MM.1S (cell line): ENCODE results near the gene POLG.

Source experiments
- DNase-seq: peaks from one replicate; pipeline ENCODE4 v3.0.0-alpha.2; 2015
- H2AFZ ChIP-seq: fragments of 300-600 bp; sonication (generic); 2 replicates; pipeline ENCODE4 v1.6.0; 2016; ENCODE audit warnings: antibody characterized with exemption, low read length
- H3F3A ChIP-seq: fragments of 300-600 bp; sonication (generic); 2 replicates; pipeline ENCODE4 v1.6.1; 2016; ENCODE audit warnings: mild to moderate bottlenecking, antibody characterized with exemption, low read length, moderate library complexity, mixed read lengths; ENCODE audit not compliant: insufficient read depth
- H3K27ac ChIP-seq: fragments of 300-600 bp; sonication (generic); 2 replicates; pipeline ENCODE4 v1.5.1; 2016; ENCODE audit warnings: mild to moderate bottlenecking, low read length
- H3K27me3 ChIP-seq: fragments of 300-600 bp; sonication (generic); replicated peaks from 2 replicates; pipeline ENCODE4 v1.6.0; 2016; ENCODE audit warnings: low read length; ENCODE audit not compliant: insufficient read depth
- H3K36me3 ChIP-seq: fragments of 300-600 bp; sonication (generic); replicated peaks from 2 replicates; pipeline ENCODE4 v1.6.1; 2016; ENCODE audit warnings: mild to moderate bottlenecking, low read length, mixed read lengths; ENCODE audit not compliant: insufficient read depth
- H3K4me1 ChIP-seq: fragments of 300-600 bp; sonication (generic); 2 replicates; pipeline ENCODE4 v1.6.1; 2016; ENCODE audit warnings: low read length, mixed read lengths
- H3K4me2 ChIP-seq: fragments of 300-600 bp; sonication (generic); 2 replicates; pipeline ENCODE4 v1.6.0; 2016; ENCODE audit warnings: low read depth, low read length
- H3K4me3 ChIP-seq: fragments of 300-600 bp; sonication (generic); 2 replicates; pipeline ENCODE4 v1.5.1; 2016; ENCODE audit warnings: low read length, mixed read lengths
- H3K79me2 ChIP-seq: fragments of 300-600 bp; sonication (generic); 2 replicates; pipeline ENCODE4 v1.6.1; 2016; ENCODE audit warnings: mixed run types, low read length, mixed read lengths
- H3K9ac ChIP-seq: fragments of 300-600 bp; sonication (generic); 2 replicates; pipeline ENCODE4 v1.6.1; 2016; ENCODE audit warnings: low read length, mixed read lengths
- H3K9me2 ChIP-seq: fragments of 300-600 bp; sonication (generic); replicated peaks from 2 replicates; pipeline ENCODE4 v1.6.1; 2016; ENCODE audit warnings: mild to moderate bottlenecking, low read length, mixed read lengths; ENCODE audit not compliant: insufficient read depth
- H3K9me3 ChIP-seq: fragments of 300-600 bp; sonication (generic); replicated peaks from 2 replicates; pipeline ENCODE4 v1.6.1; 2016; ENCODE audit warnings: mild to moderate bottlenecking, low read length, mixed read lengths; ENCODE audit not compliant: insufficient read depth
- H4K20me1 ChIP-seq: fragments of 300-600 bp; sonication (generic); 2 replicates; pipeline ENCODE4 v1.6.1; 2016; ENCODE audit warnings: mild to moderate bottlenecking, low read length, moderate library complexity, mixed read lengths; ENCODE audit not compliant: insufficient read depth
- CTCF ChIP-seq: fragments of 300-600 bp; sonication (generic); IDR thresholded peaks from 2 replicates; pipeline ENCODE4 v1.5.1; 2016; ENCODE audit warnings: antibody characterized with exemption, low read length, mixed read lengths
- EZH2 ChIP-seq: fragments of 300-600 bp; sonication (generic); optimal IDR thresholded peaks from 2 replicates; pipeline ENCODE3; 2017; ENCODE audit warnings: low read depth, mild to moderate bottlenecking, antibody characterized with exemption, low read length, mixed read lengths
- EZH2phosphoT487 ChIP-seq: fragments of 300-600 bp; sonication (generic); IDR thresholded peaks from 2 replicates; pipeline ENCODE4 v1.6.1; 2018; ENCODE audit warnings: antibody characterized with exemption, low read length

Gene POLG

DNA sequence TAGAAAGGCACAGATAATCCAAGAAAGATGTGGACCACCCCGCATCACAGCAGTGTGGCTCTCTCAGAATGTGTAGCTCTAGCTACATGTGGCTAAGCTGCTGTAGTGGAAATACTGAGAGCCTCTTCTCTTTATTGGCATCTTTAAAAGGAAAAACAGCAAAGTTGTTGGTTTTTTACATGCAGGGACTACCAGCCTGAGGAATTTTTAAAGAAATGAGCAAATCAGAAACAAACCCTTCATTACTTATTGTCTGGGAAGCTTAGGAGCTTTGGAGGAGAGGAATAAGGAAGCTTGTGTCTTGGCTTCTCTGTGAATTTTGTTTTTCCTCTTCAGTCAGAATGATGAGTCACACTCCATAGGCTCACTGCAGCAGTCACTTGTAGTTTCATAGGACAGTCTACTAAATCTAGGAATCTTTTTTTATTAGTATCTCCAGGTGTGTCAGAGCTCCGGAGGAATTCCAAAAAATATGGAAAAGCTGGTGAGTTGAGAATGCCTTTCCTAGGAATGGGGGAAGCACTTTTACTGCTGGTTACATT lies 27.5 kb downstream of the POLG start:
- Histone ChIP-seq H3K4me1 (no peaks in the 10 kb centered on the region), H3K27ac (no peak overlapping the region), H3K36me3 (peaks cover 16% of the 10 kb centered on the region; the same call in 1 of the 2 replicates), H3K27me3 (no peaks in the 10 kb centered on the region), H3F3A (0 out of 2 replicates have a peak, but pooled peaks cover 6% of the 10 kb centered on the region), H3K4me3 (no peak overlapping the region), H2AFZ (no peak overlapping the region), H4K20me1 (no peaks in the 10 kb centered on the region; the same call in 1 of the 2 replicates), H3K9me3 (no peaks in the 10 kb centered on the region), H3K9ac (no peak overlapping the region), H3K79me2 (no peaks in the 10 kb centered on the region), H3K9me2 (no peaks in the 10 kb centered on the region), H3K4me2 (no peak overlapping the region)
- TF ChIP-seq CTCF (no peak), EZH2phosphoT487 (no peak), EZH2 (no peak)
- no peak for DNase-seq

GRCh38 chr15:89305395-89305794 lies 29.2 kb downstream of the POLG start:
- peaks cover 16% of the 10 kb centered on the region; the same call in 1 of the 2 replicates for H3K36me3 ChIP-seq
- no peaks in the 10 kb centered on the region for H3K27me3 ChIP-seq
- 0 out of 2 replicates have a peak, but pooled peaks cover 6% of the 10 kb centered on the region for H3F3A ChIP-seq
- H3K4me2 ChIP-seq: no peak overlapping the region
- H3K4me3 ChIP-seq: no peak overlapping the region
- no peaks in the 10 kb centered on the region for H3K9me3 ChIP-seq
- no peaks in the 10 kb centered on the region for H3K79me2 ChIP-seq
- H3K9ac ChIP-seq: no peak overlapping the region
- no peak for DNase-seq
- no peak overlapping the region for H3K27ac ChIP-seq
- H4K20me1 ChIP-seq: no peaks in the 10 kb centered on the region; the same call in 1 of the 2 replicates
- no peaks in the 10 kb centered on the region for H3K9me2 ChIP-seq
- TF ChIP-seq EZH2phosphoT487 (no peak), CTCF (no peak), EZH2 (no peak)
- H2AFZ ChIP-seq: no peak overlapping the region
- no peaks in the 10 kb centered on the region for H3K4me1 ChIP-seq

DNA sequence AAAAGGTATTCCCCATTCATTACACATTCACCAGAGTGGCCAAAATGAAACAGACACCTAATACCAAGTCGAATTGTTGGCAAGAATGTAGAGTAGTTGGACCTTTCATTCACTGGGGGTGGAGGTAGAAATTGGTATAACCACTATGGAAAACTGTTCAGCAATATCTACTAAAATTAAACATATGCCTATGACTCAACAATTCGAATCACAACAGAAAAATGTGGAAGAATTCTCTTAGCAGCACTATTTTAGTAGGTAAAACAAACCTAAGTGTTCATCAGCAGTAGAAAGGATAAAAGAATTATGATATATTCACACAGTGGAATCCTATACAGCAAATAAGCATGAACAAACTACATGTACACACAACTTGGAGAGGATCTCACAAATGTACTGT lies 30.6 kb downstream of the POLG start:
- H3K79me2 ChIP-seq: no peaks in the 10 kb centered on the region
- no peak overlapping the region for H3K4me2 ChIP-seq
- H3K4me1 ChIP-seq: no peaks in the 10 kb centered on the region
- 0 out of 2 replicates have a peak, but pooled peaks cover under 1% of the 10 kb centered on the region for H3F3A ChIP-seq
- H3K9me2 ChIP-seq: no peaks in the 10 kb centered on the region
- no peaks in the 10 kb centered on the region for H3K9me3 ChIP-seq
- no peaks in the 10 kb centered on the region for H3K27me3 ChIP-seq
- no peaks in the 10 kb centered on the region; the same call in 1 of the 2 replicates for H4K20me1 ChIP-seq
- no peak overlapping the region for H2AFZ ChIP-seq
- H3K27ac ChIP-seq: no peak overlapping the region
- TF ChIP-seq EZH2phosphoT487: no peak
- TF ChIP-seq EZH2: no peak
- no peak for TF ChIP-seq CTCF
- no peak overlapping the region for H3K9ac ChIP-seq
- DNase-seq: no peak
- peaks cover 12% of the 10 kb centered on the region; the same call in 1 of the 2 replicates for H3K36me3 ChIP-seq
- H3K4me3 ChIP-seq: no peak overlapping the region
